ENCODE results near the gene FOXL2NB.

- TF ChIP-seq, protein P1, sequence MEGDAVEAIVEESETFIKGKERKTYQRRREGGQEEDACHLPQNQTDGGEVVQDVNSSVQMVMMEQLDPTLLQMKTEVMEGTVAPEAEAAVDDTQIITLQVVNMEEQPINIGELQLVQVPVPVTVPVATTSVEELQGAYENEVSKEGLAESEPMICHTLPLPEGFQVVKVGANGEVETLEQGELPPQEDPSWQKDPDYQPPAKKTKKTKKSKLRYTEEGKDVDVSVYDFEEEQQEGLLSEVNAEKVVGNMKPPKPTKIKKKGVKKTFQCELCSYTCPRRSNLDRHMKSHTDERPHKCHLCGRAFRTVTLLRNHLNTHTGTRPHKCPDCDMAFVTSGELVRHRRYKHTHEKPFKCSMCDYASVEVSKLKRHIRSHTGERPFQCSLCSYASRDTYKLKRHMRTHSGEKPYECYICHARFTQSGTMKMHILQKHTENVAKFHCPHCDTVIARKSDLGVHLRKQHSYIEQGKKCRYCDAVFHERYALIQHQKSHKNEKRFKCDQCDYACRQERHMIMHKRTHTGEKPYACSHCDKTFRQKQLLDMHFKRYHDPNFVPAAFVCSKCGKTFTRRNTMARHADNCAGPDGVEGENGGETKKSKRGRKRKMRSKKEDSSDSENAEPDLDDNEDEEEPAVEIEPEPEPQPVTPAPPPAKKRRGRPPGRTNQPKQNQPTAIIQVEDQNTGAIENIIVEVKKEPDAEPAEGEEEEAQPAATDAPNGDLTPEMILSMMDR (IDR thresholded peaks at IDR 0.05; ENCODE audit: insufficient read depth, low read length, poor library complexity, severe bottlenecking), result no peak
- TF ChIP-seq EZH2phosphoT487 (conservative IDR thresholded peaks at IDR 0.05; ENCODE audit: low read length), result no peak
Measured at GRCh38 chr3:138937690-138938055, 9.3 kb upstream of the FOXL2NB start.

Measured in SU-DHL-6 (cell line).